ENCODE data around the gene RAB3GAP1. TPM values are rescaled to one million over a fixed set of nuclear protein-coding genes. Genes with fewer than 3 reads are reported as not detected.

The RAB3GAP1 gene
- total RNA-seq, 1 donor from 2014 or later: 71.2 TPM

DNA sequence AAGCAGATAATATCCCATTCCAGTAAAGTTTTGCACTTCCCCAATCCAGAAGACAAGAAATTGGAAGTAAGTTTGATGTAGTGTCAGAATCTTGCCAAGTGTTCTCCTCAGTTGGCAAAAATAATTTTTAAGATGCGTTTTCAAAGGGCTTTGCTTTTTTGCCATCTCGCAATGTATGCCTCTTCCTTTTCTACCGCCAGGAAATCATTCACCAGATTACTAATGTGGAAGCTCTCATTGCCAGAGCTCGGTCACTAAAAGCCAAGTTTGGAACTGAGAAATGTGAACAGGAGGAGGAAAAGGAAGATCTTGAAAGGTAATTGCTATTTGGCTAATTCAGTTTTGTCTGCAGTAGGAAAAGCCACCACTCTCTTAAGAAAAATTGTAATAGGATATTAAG lies 110.7 kb downstream of the RAB3GAP1 start:
- no peak overlapping the region for H3K4me3 Mint-ChIP-seq
- no peaks in the 10 kb centered on the region for H4K20me1 ChIP-seq (ENCODE audit: low read depth)
- no peaks in the 10 kb centered on the region for H3K9me3 ChIP-seq (ENCODE audit: low read depth)
- H3K27me3 ChIP-seq: no peaks in the 10 kb centered on the region
- no peak for DNase-seq (ENCODE audit: low spot score)
- no peaks in the 10 kb centered on the region for H3K9me3 Mint-ChIP-seq
- H3K27ac ChIP-seq: no peak overlapping the region
- H3K27ac Mint-ChIP-seq: no peak overlapping the region
- H3K79me2 ChIP-seq (ENCODE audit: low read depth): no peaks in the 10 kb centered on the region
- peaks cover 11% of the 10 kb centered on the region for H3K36me3 ChIP-seq
- no peak overlapping the region for H3K4me2 ChIP-seq
- H2AFZ ChIP-seq (replicated peaks): no peak overlapping the region
- no peak overlapping the region for H3K4me3 ChIP-seq
- H3K9ac ChIP-seq: no peak overlapping the region
- H3K27me3 Mint-ChIP-seq (ENCODE audit: insufficient read depth, low read depth): peaks cover 2% of the 10 kb centered on the region
- H3K4me1 ChIP-seq: no peaks in the 10 kb centered on the region
- H3F3A ChIP-seq (ENCODE audit: low read depth): no peaks in the 10 kb centered on the region
- no peaks in the 10 kb centered on the region for H3K4me1 Mint-ChIP-seq
- H3K36me3 Mint-ChIP-seq: peaks cover 31% of the 10 kb centered on the region
- TF ChIP-seq, protein P1, sequence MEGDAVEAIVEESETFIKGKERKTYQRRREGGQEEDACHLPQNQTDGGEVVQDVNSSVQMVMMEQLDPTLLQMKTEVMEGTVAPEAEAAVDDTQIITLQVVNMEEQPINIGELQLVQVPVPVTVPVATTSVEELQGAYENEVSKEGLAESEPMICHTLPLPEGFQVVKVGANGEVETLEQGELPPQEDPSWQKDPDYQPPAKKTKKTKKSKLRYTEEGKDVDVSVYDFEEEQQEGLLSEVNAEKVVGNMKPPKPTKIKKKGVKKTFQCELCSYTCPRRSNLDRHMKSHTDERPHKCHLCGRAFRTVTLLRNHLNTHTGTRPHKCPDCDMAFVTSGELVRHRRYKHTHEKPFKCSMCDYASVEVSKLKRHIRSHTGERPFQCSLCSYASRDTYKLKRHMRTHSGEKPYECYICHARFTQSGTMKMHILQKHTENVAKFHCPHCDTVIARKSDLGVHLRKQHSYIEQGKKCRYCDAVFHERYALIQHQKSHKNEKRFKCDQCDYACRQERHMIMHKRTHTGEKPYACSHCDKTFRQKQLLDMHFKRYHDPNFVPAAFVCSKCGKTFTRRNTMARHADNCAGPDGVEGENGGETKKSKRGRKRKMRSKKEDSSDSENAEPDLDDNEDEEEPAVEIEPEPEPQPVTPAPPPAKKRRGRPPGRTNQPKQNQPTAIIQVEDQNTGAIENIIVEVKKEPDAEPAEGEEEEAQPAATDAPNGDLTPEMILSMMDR (IDR thresholded peaks at IDR 0.05): no peak
- TF ChIP-seq EZH2 (IDR thresholded peaks at IDR 0.05): no peak
- no peak for TF ChIP-seq EZH2phosphoT487 (IDR thresholded peaks at IDR 0.05)

DNA sequence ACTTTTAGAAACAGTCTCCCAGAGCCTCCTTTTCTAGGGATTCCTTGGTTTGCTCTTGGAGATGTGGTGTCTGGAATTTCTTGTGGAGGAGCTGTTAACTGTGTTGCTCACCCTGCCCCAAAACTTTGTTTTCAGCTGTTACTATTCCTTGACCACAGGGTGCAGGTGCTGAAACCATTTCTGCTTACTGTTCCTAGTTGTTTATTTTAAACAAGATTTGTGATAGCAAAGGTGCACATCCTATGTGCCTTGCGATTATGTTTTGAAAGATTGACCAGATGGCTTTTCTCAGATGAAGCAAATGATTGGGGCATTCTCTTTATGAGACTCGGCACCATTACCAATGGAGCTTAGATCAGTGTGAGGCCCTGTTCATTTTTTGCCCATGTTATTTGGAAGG lies 111.2 kb downstream of the RAB3GAP1 start:
- no peaks in the 10 kb centered on the region for H3K9me3 ChIP-seq (ENCODE audit: low read depth)
- no peak overlapping the region for H3K27ac ChIP-seq
- peaks cover 11% of the 10 kb centered on the region for H3K36me3 ChIP-seq
- no peak overlapping the region for H3K4me2 ChIP-seq
- TF ChIP-seq, protein P1 (IDR thresholded peaks at IDR 0.05): no peak
- no peak for TF ChIP-seq EZH2phosphoT487 (IDR thresholded peaks at IDR 0.05)
- TF ChIP-seq EZH2 (IDR thresholded peaks at IDR 0.05): no peak
- H3K36me3 Mint-ChIP-seq: peaks cover 33% of the 10 kb centered on the region
- no peaks in the 10 kb centered on the region for H3K4me1 ChIP-seq
- peaks cover 2% of the 10 kb centered on the region for H3K27me3 Mint-ChIP-seq (ENCODE audit: insufficient read depth, low read depth)
- H3K4me3 ChIP-seq: no peak overlapping the region
- H3K9ac ChIP-seq: no peak overlapping the region
- DNase-seq (ENCODE audit: low spot score): no peak
- no peaks in the 10 kb centered on the region for H3K4me1 Mint-ChIP-seq
- H2AFZ ChIP-seq (replicated peaks): no peak overlapping the region
- H4K20me1 ChIP-seq (ENCODE audit: low read depth): no peaks in the 10 kb centered on the region
- H3F3A ChIP-seq (ENCODE audit: low read depth): no peaks in the 10 kb centered on the region
- no peaks in the 10 kb centered on the region for H3K9me3 Mint-ChIP-seq
- H3K4me3 Mint-ChIP-seq: no peak overlapping the region
- no peak overlapping the region for H3K27ac Mint-ChIP-seq
- H3K79me2 ChIP-seq (ENCODE audit: low read depth): no peaks in the 10 kb centered on the region
- no peaks in the 10 kb centered on the region for H3K27me3 ChIP-seq

DNA sequence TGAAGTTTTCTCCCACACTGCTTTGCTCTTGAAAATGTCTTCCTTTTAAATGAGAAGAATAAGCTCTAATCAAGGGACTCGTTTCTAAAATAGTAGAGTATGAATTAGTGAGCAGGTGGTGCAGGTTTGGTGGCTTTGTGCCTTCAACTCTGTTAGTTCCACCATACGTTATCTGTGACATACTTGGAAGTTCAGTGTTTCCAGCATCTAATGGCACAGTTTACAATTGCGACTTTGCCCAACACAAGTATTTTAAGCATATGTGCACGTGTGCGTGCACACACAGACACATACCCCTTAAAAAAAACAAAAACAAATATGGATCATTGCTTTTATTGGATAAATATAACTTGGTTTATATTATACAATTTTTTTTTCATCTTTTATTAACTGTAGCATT lies 111.8 kb downstream of the RAB3GAP1 start:
- Mint-ChIP-seq H3K9me3 (no peaks in the 10 kb centered on the region), H3K27me3 (ENCODE audit: insufficient read depth, low read depth) (peaks cover 2% of the 10 kb centered on the region), H3K27ac (no peak overlapping the region), H3K36me3 (peaks cover 33% of the 10 kb centered on the region), H3K4me1 (peaks cover 4% of the 10 kb centered on the region), H3K4me3 (no peak overlapping the region)
- Histone ChIP-seq H3K27ac (no peak overlapping the region), H4K20me1 (ENCODE audit: low read depth) (no peaks in the 10 kb centered on the region), H3K9ac (no peak overlapping the region), H3K4me3 (no peak overlapping the region), H3K27me3 (no peaks in the 10 kb centered on the region), H3F3A (ENCODE audit: low read depth) (no peaks in the 10 kb centered on the region), H3K4me1 (no peaks in the 10 kb centered on the region), H3K36me3 (peaks cover 11% of the 10 kb centered on the region), H3K4me2 (no peak overlapping the region), H2AFZ (replicated peaks) (no peak overlapping the region), H3K79me2 (ENCODE audit: low read depth) (no peaks in the 10 kb centered on the region), H3K9me3 (ENCODE audit: low read depth) (no peaks in the 10 kb centered on the region)
- TF ChIP-seq, protein P1 (IDR thresholded peaks at IDR 0.05): no peak
- no peak for TF ChIP-seq EZH2phosphoT487 (IDR thresholded peaks at IDR 0.05)
- TF ChIP-seq EZH2 (IDR thresholded peaks at IDR 0.05): no peak
- DNase-seq (ENCODE audit: low spot score): no peak
